ENCODE measurements around the gene MGST2. TPM values are rescaled to one million over a fixed set of nuclear protein-coding genes. Genes with fewer than 3 reads are reported as not detected.
A peak's percentile ranks its signal among the peaks of the same experiment; 100 is the strongest.

Gene MGST2
- total and polyA plus RNA-seq, 2 donors from 2014 or later: 62.8 to 168 TPM

DNA sequence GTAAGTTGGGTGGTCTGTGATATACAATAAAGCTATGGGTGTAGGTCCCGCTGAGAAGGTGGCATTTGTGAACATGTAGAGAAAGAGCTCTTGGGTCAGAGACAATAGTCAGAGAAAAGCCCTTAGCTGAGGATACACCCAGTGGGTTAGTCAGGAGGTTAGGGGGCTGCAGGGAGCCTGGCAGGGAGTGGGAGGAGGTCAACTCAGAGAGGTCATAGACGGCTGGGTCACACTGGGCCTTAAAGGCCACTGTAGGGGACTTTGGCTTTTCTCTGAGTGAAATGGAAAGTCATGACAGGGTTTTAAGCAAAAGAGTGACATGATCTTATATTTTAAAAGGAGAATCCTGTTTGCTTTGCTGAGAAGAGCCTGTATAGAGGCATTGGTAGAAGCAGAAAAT lies 16.7 kb downstream of the MGST2 start:
- TF ChIP-seq, protein P1, sequence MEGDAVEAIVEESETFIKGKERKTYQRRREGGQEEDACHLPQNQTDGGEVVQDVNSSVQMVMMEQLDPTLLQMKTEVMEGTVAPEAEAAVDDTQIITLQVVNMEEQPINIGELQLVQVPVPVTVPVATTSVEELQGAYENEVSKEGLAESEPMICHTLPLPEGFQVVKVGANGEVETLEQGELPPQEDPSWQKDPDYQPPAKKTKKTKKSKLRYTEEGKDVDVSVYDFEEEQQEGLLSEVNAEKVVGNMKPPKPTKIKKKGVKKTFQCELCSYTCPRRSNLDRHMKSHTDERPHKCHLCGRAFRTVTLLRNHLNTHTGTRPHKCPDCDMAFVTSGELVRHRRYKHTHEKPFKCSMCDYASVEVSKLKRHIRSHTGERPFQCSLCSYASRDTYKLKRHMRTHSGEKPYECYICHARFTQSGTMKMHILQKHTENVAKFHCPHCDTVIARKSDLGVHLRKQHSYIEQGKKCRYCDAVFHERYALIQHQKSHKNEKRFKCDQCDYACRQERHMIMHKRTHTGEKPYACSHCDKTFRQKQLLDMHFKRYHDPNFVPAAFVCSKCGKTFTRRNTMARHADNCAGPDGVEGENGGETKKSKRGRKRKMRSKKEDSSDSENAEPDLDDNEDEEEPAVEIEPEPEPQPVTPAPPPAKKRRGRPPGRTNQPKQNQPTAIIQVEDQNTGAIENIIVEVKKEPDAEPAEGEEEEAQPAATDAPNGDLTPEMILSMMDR (IDR thresholded peaks at IDR 0.05; ENCODE audit: borderline replicate concordance, extremely low read depth, insufficient read depth): no peak
- Histone ChIP-seq H3K9ac (ENCODE audit: low read length in 3 of 3) (no peak overlapping the region), H3K4me1 (ENCODE audit: control insufficient read depth in 2 of 3, insufficient read depth in 2 of 3, low read depth in 1 of 3, low read length in 3 of 3) (peaks cover 0 to 5% (median 0%) of the 10 kb centered on the region in 3 donors), H3K36me3 (ENCODE audit: control insufficient read depth in 2 of 3, insufficient read depth in 3 of 3, low read length in 3 of 3) (peaks cover 0 to 14% (median 8%) of the 10 kb centered on the region in 3 donors), H3K27me3 (ENCODE audit: control insufficient read depth, insufficient read depth, low read length) (no peaks in the 10 kb centered on the region), H3K27ac (ENCODE audit: low read depth in 2 of 2, low read length in 2 of 2) (no peak overlapping the region), H3K9me3 (ENCODE audit: control insufficient read depth in 2 of 3, insufficient read depth in 1 of 3, low read length in 3 of 3) (no peaks in the 10 kb centered on the region), H3K4me3 (ENCODE audit: low read length in 3 of 3) (no peak overlapping the region)
- no peak for FAIRE-seq
- DNase-seq: no peak
- intact Hi-C loops (cut with DNase I): no loop called here

DNA sequence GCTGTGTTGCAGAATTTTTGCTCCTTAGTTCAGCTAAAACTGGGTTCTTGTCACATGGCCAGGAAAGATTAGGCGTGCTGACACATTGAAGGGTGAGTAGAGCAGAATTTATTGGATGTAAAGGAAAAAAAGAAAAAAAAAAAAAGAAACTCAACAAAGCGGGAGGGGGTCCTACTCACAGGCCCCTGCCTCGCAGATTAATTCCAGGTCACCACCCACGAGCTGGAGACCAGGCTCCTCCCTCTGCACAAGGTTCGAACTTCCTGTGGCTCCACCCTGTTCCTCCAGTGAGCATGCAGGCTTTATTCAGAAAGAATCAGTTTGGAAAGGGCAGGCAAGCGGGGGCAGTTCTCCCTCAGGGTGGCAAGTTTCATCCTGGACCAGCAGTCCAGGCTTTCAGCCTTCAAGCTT lies 17.1 kb downstream of the MGST2 start:
- no peak overlapping the region for H3K4me3 ChIP-seq (ENCODE audit: low read length in 3 of 3)
- H3K36me3 ChIP-seq (ENCODE audit: control insufficient read depth in 2 of 3, insufficient read depth in 3 of 3, low read length in 3 of 3): peaks cover 0 to 14% (median 8%) of the 10 kb centered on the region in 3 donors
- no peak overlapping the region for H3K27ac ChIP-seq (ENCODE audit: low read depth in 2 of 2, low read length in 2 of 2)
- FAIRE-seq: no peak
- H3K9me3 ChIP-seq (ENCODE audit: control insufficient read depth in 2 of 3, insufficient read depth in 1 of 3, low read length in 3 of 3): no peaks in the 10 kb centered on the region
- H3K4me1 ChIP-seq (ENCODE audit: control insufficient read depth in 2 of 3, insufficient read depth in 2 of 3, low read depth in 1 of 3, low read length in 3 of 3): peaks cover 0 to 5% (median 0%) of the 10 kb centered on the region in 3 donors
- H3K27me3 ChIP-seq (ENCODE audit: control insufficient read depth, insufficient read depth, low read length): no peaks in the 10 kb centered on the region
- H3K9ac ChIP-seq (ENCODE audit: low read length in 3 of 3): no peak overlapping the region
- peak in 1 of 5 donors; percentile 59 for DNase-seq
- TF ChIP-seq, protein P1 (IDR thresholded peaks at IDR 0.05; ENCODE audit: borderline replicate concordance, extremely low read depth, insufficient read depth): no peak
- intact Hi-C loops (cut with DNase I): no loop called here

DNA sequence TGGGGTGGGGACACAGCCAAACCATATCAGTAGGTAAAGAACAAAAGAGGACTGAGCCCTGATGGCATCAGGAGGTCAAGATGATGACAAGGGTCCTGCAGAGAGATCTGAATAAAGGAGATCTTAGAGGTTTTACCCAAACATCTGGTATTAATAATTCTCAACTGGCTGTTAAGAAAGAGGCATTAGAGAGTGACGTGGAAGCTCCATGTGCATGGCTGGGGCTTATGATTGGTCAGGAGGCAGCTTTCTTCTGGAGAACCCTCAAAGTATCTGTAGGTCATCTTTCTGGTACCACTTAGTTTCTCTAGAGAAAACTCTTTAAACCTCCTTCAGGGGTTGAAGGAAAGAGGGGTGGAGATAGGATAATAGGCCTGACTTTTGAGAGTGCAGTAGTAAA lies 18.7 kb downstream of the MGST2 start:
- no peak for DNase-seq
- Histone ChIP-seq H3K27ac (ENCODE audit: low read depth in 2 of 2, low read length in 2 of 2) (no peak overlapping the region), H3K36me3 (ENCODE audit: control insufficient read depth in 2 of 3, insufficient read depth in 3 of 3, low read length in 3 of 3) (peaks cover 0 to 4% (median 2%) of the 10 kb centered on the region in 3 donors), H3K4me1 (ENCODE audit: control insufficient read depth in 2 of 3, insufficient read depth in 2 of 3, low read depth in 1 of 3, low read length in 3 of 3) (peaks cover 0 to 5% (median 0%) of the 10 kb centered on the region in 3 donors), H3K9me3 (ENCODE audit: control insufficient read depth in 2 of 3, insufficient read depth in 1 of 3, low read length in 3 of 3) (no peaks in the 10 kb centered on the region), H3K4me3 (ENCODE audit: low read length in 3 of 3) (no peak overlapping the region), H3K9ac (ENCODE audit: low read length in 3 of 3) (no peak overlapping the region), H3K27me3 (ENCODE audit: control insufficient read depth, insufficient read depth, low read length) (no peaks in the 10 kb centered on the region)
- TF ChIP-seq, protein P1 (IDR thresholded peaks at IDR 0.05; ENCODE audit: borderline replicate concordance, extremely low read depth, insufficient read depth): no peak
- intact Hi-C loops (cut with DNase I): no loop called here
- no peak for FAIRE-seq

GRCh38 chr4:139685180-139685579 lies 19.6 kb downstream of the MGST2 start:
- Histone ChIP-seq H3K36me3 (ENCODE audit: control insufficient read depth in 2 of 3, insufficient read depth in 3 of 3, low read length in 3 of 3) (peaks cover 0 to 4% (median 0%) of the 10 kb centered on the region in 3 donors), H3K9ac (ENCODE audit: low read length in 3 of 3) (no peak overlapping the region), H3K9me3 (ENCODE audit: control insufficient read depth in 2 of 3, insufficient read depth in 1 of 3, low read length in 3 of 3) (no peaks in the 10 kb centered on the region), H3K4me1 (ENCODE audit: control insufficient read depth in 2 of 3, insufficient read depth in 2 of 3, low read depth in 1 of 3, low read length in 3 of 3) (peaks cover 0 to 5% (median 0%) of the 10 kb centered on the region in 3 donors), H3K27me3 (ENCODE audit: control insufficient read depth, insufficient read depth, low read length) (no peaks in the 10 kb centered on the region), H3K27ac (ENCODE audit: low read depth in 2 of 2, low read length in 2 of 2) (no peak overlapping the region), H3K4me3 (ENCODE audit: low read length in 3 of 3) (no peak overlapping the region)
- TF ChIP-seq, protein P1 (IDR thresholded peaks at IDR 0.05; ENCODE audit: borderline replicate concordance, extremely low read depth, insufficient read depth): no peak
- DNase-seq (no peak), FAIRE-seq (no peak)
- intact Hi-C loops (cut with DNase I): no loop called here
